Lower leg skin (tissue), 3 donors: ENCODE data around the gene CDH18.

Experiments
- POLR2A ChIP-seq, 2 donors: fragments of 450-650 bp; IDR thresholded peaks; one replicate each; pipeline ENCODE4 v1.6.1; 2016 to 2017; ENCODE audit warnings: antibody characterized with exemption in 2 of 2, mild to moderate bottlenecking in 1 of 2, moderate library complexity in 1 of 2
- TF ChIP-seq, protein P1 (sequence below), 3 donors: fragments of 450-650 bp; IDR thresholded peaks; one replicate each; pipeline ENCODE4 v1.5.1; 2016; ENCODE audit warnings: antibody characterized with exemption in 3 of 3, mild to moderate bottlenecking in 3 of 3, moderate library complexity in 2 of 3

DNA sequence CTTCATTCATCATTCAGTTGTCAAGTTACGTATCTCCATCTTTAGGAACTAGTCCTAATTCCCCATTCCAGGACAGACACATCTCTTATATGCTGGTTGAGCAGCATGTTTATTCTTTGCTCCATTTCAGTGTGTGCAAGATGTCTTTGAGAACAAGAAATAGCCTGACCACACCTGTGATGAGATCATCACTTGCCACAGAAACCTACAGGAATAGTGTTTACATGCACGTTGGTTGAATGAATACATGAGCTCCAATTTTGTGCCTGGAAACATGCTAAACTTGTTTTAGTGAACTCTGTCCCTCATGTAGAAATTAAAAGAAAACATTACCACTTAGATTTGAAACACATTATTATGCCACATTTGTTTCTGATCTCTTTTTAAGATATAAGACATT lies 489.1 kb downstream of the CDH18 start:
- TF ChIP-seq, protein P1, sequence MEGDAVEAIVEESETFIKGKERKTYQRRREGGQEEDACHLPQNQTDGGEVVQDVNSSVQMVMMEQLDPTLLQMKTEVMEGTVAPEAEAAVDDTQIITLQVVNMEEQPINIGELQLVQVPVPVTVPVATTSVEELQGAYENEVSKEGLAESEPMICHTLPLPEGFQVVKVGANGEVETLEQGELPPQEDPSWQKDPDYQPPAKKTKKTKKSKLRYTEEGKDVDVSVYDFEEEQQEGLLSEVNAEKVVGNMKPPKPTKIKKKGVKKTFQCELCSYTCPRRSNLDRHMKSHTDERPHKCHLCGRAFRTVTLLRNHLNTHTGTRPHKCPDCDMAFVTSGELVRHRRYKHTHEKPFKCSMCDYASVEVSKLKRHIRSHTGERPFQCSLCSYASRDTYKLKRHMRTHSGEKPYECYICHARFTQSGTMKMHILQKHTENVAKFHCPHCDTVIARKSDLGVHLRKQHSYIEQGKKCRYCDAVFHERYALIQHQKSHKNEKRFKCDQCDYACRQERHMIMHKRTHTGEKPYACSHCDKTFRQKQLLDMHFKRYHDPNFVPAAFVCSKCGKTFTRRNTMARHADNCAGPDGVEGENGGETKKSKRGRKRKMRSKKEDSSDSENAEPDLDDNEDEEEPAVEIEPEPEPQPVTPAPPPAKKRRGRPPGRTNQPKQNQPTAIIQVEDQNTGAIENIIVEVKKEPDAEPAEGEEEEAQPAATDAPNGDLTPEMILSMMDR (IDR thresholded peaks at IDR 0.05) = no peak
- TF ChIP-seq POLR2A (IDR thresholded peaks at IDR 0.05) = no peak
